NCI-H1436 treated with DMSO at 0.1 percent for 48 hours (cell line): Measurements from ENCODE around the gene DNAH7.
"Not testable (repeated sequence)": the region's sequence is repeated elsewhere in the genome, so short reads cannot be mapped to it uniquely, and the experiment has no call there.

Experiments
- DNase-seq: peaks from one replicate; lab custom pipeline; 2025; lab: John Stamatoyannopoulos, UW

Gene DNAH7

DNA sequence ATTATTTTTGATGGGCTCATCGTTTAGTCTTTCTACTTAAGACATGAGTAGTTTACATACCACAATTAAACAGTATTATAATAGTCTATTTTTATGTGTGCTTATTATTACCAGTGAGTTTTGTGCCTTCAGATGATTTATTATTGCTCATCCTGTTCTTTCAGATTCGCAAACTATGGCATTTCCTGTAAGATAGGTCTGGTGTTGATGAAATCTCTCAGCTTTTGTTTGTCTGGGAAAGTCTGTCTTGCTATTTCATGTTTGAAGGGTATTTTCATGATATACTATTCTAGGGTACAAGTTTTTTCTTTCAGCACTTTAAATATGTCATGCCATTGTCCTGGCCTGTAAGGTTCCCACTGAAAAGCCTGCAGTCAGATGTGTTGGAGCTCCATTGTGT, 101.3 kb downstream of the DNAH7 start:
- no peak for DNase-seq

DNA sequence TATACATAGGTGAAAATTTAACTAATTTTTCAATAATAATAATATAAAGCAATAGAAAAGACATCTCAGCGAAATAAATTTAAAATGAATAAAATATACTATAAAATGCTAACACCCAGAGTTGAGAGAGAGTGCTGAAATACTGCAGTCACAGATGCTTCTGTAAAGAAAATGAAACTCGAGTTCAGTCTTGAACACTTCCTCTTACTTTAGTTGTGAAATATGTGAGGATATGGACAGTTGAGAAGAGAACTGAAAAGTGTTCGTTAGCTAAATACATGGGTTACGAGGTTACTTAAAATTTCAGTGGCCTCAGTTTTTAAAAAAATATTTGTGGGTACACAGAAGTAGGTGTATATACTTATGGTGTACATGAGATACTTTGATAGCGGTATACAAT, 106.8 kb downstream of the DNAH7 start:
- no peak for DNase-seq

DNA sequence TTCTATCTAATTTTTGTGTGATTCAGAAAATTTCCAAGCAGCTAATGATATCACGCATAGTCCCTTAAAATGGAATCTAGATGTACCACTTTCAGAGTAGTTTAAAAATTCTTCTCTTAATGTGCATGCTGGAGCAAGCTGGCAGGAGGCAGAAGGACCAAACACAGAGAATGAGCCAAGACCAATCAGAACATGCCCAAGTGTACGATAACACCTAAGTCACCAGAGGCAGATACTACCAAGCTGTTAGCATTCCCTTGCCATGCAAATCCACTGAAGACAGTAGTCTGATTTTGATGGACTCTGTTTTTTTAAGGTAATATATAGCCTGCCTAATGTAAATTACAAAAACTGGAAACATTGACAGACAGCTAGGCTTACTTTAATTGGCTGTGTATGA, 109.3 kb downstream of the DNAH7 start:
- DNase-seq, result no peak

DNA sequence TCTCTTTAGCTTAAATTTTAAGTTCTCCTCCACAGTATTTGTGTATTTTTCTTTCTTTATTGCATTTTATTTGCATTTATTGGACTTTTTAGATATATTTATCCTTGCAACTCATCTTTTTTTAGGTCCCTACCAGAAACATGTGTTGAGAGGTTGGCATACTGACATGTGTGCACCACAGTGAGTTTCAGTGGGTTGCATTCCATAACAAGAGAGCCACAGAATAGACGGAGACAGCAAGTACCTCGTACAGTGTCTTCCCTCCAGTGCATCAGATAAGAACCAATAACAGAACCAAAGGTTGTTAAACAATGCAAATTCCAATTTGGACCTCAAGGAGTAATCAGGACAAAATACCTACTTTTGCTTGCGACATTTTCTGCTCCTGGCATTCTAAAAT, 111.9 kb downstream of the DNAH7 start:
- DNase-seq, result no peak

DNA sequence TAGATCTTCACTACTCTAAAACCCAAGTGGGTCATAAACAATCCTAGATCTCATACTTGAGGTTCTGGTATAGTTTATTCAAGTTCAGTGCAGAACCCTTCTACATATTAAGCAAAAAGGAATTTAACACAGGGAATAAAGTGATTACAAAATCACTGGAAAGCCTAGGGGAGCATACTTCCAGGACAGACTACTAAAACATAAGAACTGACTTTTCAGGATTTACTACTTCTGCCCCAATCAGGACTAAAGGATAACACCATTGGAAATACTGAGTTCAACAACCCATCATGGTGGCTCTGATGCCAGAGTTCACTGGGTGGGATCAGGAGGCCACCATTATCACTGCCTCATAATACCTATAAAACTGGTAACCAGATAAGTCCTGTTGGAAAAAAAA, 123.6 kb downstream of the DNAH7 start:
- no peak for DNase-seq

DNA sequence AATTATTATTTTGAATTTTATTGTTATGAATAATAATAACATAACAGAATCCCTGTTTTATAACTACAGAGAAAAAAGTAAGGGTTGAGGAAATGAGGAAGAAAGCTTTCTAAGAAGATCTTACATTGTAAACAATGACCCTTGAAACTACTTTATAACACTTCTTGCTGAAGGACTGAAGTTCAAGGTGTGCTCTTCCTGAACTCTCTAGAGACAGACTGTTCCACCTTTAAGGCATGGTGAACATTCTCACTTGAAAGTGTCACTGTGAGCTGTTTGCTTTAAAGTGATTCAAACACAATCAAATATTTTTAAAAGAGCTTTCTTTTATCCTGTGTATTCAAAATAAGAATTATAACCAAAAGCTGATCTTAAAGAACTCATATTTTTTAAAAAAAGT, 131.5 kb downstream of the DNAH7 start:
- DNase-seq, result no peak

DNA sequence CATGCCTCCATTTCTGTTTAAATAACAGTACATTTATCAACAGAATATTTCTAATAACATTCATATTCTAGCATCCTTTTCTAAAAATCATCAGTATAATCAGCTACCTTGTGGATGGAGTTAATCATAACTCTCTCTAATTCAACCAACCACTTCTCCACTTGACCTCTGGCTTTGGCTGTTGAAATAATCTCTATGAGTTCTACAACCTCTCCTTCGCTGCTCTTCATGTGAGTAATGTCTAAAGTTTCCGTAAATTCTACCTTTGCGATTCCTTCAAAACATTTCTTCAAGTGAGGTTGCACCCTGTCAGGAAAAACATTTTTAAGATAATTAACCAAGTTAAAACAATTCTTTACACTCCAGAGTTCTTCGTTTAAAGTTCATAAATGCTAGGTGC, 134.2 kb downstream of the DNAH7 start:
- DNase-seq, result no peak

DNA sequence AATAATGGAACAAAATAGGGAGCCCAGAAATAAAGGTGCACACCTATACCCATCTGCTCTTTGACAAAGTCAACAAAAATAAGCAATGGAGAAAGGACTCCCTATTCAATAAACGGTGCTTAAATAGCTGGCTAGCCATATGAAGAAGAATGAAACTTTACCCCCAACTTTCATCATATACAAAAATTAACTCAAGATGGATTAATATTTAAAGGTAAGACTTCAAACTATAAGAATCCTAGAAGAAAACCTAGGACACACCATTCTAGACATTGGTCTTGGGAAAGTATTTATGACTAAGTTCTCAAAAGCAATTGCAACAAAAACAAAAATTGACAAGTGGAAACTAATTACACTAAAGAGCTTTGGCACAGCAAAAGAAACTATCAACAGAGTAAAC, 139.1 kb downstream of the DNAH7 start:
- DNase-seq, result no peak

DNA sequence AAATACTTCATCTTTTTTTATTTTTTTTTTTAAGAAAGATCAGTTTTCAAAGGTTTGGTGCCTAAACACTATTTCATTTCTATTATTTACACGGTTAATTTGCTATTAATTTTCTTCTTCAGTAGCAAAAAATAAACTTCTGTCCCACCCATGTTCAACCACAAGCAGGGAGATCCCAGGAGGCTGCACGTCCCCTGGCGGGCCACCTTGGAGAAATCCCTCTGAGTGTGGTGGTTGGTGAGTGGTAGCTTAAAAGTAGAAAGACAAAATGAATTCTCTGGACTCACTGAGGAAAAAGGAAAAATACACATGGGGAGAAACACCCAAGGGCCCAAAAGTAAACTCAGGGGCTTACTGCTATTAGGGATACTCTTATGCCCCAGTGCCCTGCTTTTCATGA, 143.5 kb downstream of the DNAH7 start:
- DNase-seq, result no peak

DNA sequence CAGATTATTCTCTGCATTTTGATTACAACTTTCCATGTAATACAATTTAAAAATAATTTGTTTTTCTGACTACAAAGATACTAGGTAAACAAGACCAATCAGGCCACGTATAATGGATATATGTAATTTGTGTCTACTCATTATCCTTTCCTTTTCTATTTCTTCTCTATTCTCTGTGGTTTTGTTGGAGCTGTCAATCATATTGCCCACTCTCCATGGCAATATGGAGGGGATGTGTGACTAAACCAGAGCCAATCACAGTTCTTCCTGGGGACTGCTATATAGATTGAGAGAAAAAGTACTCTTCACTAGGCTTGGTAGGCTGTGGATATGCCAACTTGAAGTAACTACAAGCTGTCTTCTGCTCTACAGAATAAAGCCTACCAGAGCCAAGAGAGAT, 144.7 kb downstream of the DNAH7 start:
- no peak for DNase-seq

DNA sequence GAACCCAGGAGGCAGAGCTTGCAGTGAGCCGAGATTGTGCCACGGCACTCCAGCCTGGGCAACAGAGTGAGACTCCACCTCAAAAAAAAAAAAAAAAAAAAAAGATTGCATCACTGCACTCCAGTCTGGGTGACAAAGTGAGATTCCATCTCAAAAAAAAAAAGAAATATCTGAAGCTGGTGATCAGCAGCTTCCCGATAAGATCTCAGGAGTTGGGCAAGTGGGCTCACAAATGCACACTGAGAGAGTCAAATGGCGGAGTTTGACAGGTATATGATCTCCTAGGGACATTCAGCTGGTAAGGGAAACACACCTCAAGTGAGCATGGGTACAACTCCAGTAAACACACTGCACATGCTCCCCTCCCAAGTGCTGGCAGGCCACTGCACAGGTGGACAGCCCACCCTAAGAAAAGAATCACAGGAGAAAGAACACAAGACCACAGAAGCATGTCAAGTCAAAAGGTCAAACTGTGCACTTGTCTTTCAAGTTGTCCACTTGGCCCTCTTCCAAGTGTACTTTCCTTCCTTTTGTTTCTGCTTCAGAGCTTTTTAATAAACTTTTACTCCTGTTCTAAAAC, 151.5 kb downstream of the DNAH7 start:
- not testable (repeated sequence) for DNase-seq

DNA sequence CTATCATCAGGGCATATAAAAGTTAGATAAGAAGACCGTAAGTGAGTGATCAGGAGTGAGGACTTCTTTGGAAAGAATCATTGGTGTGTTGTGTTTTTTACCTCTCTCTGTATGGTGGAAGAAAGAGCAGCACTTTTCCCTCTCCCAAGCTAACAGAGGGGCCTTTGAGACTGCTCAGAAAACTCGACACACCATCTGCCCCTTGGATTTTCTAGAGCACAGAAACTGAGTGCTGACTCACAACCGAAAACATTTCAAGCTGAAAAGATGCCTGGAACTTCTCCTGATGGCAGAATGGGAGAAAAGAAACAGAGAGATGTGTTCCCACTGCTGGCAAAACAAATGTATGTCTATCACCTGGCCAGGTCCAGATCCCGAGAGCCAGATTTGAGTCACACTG, 156.6 kb downstream of the DNAH7 start:
- DNase-seq, result no peak

DNA sequence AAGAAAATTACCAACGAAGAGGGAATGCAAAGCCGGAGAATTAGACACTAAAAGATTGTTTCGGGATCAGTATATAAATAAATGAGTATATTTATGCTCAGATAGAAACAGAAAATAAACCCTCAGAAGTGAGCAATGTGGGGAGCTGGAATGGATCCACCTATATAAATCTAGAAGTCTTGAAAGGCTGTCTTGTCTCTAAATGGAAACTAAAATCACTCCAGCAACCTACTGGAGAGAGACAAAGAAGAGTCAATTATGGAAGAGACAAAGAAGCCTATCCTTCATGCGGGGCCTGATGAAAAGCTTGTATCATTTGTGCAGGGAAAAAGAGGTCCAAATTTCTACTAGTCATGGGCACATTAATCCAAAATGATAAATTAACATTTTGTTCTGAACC, 158.1 kb downstream of the DNAH7 start:
- DNase-seq, result no peak

DNA sequence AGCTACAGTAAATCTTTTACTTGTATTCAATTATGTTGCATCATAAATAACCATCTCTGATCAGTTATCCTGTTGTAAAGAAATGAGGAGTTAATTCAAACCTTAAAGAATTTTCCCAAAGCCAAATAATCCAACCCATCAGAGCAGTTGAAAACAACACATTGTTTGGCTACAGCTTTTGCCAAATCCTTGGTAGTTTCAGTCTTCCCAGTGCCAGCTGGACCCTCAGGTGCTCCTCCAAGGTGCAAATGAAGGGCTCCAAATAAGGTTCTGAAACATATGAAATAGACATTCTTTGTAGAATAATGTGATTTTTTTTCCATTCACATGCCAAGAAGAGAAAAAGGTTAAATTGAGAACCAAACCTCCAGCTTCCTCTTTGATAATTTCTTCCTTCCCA, 158.7 kb downstream of the DNAH7 start:
- no peak for DNase-seq

DNA sequence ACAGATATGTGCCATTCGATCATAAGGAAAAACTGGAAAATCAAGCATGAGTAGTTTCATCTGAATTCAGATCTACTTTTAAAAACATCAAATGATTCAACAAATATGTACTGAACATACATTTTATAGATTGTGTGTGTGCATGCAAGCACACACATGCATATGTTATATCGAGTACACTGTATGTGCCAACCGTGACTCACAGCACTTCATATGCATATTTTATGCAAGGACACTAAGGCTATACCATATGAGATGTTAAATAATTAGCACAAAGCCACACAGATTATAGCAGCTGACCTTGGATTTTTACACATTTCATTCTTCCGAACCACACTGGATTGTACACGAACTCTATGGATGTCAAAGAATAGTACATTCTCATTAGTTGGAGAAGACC, 161.2 kb downstream of the DNAH7 start:
- DNase-seq, result no peak

DNA sequence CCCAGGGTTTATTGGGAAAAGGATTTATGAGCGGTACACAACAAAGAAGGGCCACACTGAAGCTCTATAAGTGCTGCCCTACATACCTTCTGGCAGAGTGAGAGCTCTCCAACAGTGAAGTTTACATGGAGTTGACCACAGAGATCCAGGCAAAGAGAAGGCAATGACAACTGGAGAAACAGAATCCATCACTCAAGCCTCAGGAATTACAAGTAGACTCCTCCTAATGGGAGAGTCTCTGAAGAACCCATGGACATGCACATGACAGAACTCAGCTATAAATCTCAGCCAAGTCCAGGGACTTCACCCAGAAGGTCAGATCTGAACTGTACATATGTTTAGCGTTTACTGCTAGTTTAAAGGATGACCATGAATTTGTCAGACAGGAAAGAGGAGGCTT, 164.7 kb downstream of the DNAH7 start:
- DNase-seq, result no peak

DNA sequence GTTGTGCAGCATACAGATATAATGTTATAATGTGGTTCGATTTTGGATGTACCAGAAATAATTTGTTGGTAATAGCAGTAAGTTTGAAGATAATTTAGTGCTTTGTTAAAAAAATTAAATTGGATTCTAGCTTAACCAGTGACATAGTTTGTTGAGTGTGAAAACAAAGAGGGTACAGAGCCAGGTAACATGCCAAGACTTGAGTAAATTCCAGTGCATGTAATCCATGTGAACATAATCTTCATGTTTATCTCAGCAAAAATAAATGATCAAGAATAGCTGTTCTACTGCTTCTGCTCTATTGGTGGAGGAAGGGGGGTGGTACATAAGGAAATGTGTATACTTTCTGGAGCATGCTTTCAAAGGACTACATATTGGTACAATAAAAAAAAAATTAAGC, 165.8 kb downstream of the DNAH7 start:
- DNase-seq, result no peak

DNA sequence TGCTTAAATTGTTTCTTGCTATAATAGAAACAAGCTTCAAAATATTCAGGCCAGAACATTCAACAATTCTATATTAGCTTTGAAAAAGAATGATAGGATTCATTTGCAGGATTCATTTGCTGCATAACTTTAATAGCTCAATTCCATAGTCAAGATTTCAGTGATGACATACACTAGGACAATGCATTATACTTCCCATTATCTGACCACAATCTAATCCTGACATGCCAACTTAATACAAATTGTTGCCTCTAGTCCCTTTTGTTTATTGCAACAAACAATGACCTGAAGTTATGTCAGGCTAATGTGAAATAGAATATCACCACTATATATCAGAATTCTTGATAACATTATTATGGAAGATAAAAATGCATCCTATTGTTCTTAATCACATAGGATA, 169.4 kb downstream of the DNAH7 start:
- DNase-seq, result no peak

DNA sequence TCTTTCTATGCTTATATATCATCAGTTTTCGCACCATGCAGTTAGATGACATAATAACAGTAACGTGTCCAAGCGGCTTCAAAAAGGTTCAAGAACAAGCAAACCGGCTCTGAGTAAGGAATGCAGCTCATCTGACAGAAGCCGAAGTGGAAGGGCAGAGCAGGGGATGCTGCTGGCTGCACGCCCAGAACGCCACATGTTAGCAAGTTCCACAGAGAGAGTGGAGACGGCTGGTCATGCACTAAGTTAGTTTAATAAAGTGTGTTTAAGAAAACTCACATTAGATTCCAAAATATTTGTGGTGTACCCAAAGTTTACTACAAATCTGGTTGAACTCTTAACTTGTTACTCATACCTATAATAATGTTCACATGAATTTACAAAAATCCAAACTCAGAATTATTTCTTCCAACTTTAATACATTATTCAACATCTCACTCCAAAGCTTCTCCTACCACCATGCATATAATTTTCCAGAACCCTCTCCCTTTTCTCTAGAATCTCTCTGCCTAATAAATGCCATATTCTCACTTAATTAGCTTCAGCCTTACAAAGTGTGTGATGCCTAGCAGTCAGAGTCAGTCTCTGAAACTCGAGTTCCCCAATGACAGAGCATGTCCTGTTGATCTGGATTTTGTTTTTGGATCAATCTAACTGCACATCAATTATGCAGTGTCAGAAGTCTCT, 170.0 kb downstream of the DNAH7 start:
- no peak for DNase-seq

DNA sequence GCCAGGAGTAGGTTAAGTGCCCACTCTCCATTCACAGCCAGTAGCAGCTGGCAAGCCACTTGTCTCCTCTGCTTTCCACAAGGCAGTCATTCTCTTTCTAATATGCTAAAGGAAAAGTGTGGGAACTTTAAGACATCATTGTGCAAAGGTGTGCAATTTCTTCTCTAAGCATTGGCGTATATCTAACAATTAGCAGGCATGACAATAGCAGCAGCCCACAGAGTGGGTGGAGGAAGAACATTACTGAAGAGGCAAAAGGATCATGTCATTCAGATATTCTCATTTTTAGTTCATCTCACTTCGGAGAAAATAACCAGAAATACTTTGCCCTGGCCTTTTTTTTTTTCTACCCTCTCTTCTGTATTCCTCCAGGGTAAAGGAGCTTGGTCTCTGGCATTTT, 177.6 kb downstream of the DNAH7 start:
- DNase-seq, result no peak

DNA sequence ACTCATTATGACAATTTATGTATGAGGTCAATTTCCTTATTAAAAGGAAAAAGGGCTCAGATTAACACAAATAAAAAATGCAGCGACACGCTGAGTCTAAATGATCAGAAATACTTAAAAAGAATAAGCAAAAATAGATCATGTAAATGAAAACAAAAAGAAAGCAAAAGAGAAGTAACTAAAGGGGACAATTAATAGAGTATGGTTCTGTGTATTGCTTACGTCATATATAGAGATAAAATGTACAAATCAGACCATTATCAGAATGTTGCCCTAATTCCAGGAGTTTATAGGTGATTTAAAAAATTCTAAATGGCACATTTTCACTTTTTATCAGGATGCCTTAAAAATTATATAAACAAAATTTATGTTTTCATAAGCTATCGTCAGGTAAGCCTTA, 189.5 kb downstream of the DNAH7 start:
- no peak for DNase-seq

DNA sequence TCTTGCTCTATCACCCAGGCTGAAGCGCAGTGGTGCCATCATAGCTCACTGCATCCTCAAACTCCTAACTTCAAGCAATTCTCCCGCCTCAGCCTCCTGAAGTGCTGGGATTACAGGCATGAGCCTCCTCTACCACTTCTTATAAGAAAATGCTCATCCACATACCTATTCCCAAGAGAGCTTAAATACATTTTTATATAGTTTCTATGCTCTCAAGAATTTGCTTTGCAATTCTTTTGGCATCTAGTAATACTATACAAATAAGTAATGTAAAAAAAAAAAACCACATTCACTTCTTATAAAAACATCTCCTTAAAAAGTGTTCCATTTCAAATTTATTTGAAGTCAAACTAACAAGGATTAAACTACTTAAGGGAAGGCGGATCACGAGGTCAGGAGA, 197.3 kb downstream of the DNAH7 start:
- DNase-seq, result no peak

DNA sequence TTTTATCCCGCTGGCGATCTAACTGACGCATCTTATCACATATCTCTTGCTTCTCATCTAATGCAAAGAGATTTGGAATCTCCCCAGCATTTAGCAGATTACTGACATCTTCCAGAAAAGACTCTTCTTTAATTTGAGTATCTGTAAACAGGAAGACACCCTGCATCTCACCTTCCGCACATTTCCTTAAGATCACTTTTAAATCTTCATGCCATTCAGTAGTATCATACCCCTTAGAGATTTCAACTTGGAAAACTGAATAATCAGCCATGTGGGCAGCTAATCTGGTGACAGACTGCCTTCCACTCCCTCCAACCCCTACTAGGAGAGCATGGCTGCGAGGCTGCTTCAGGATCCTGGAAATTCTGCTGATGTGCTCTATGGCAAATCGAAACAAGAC, 204.3 kb downstream of the DNAH7 start:
- no peak for DNase-seq

DNA sequence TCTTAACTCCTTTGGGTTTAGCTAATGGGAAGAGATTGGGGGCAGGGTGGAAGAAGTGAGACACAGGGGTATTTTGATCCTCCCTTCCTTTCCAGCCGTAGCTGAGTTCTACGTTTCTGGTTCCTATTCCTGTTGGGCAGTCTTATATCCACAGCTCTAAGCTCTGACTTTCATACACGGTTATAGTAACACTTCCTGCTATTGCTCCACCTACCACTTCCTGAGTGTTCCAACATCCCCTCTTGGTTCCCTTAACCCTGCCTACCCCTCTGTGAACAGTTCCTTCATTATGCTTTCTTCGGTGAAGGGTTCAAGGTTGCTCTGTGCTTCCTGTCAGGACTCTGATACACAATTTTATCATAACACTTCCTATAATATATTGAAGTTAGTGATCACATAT, 205.1 kb downstream of the DNAH7 start:
- DNase-seq, result no peak
